GM12875 (cell line): ENCODE measurements around the gene RAVER1.
"Not testable (repeated sequence)": the region's sequence is repeated elsewhere in the genome, so short reads cannot be mapped to it uniquely, and the experiment has no call there.

Source experiments
- H3K4me3 ChIP-seq: one replicate; pipeline ENCODE4 v1.5.1; 2011; ENCODE audit warnings: low read depth, low read length, control low read depth
- CTCF ChIP-seq: IDR thresholded peaks from 2 replicates; pipeline ENCODE4 v1.5.1; 2011; ENCODE audit warnings: low read depth, mild to moderate bottlenecking, control low read depth, inconsistent platforms, low read length, moderate library complexity, borderline replicate concordance; ENCODE audit not compliant: insufficient read depth

RAVER1 gene

GRCh38 chr19:10285393-10285792, 47.9 kb downstream of the RAVER1 start:
- no peak overlapping the region for H3K4me3 ChIP-seq
- TF ChIP-seq CTCF: no peak

- H3K4me3 ChIP-seq: no peak overlapping the region
- TF ChIP-seq CTCF: no peak
Measured at GRCh38 chr19:10284960-10285278, 48.4 kb downstream of the RAVER1 start.

GRCh38 chr19:10284065-10284959, 49.0 kb downstream of the RAVER1 start:
- no peak overlapping the region for H3K4me3 ChIP-seq
- no peak for TF ChIP-seq CTCF

GRCh38 chr19:10283301-10284064, 49.8 kb downstream of the RAVER1 start:
- no peak for TF ChIP-seq CTCF
- no peak overlapping the region for H3K4me3 ChIP-seq

- not testable (repeated sequence) for H3K4me3 ChIP-seq
Measured at GRCh38 chr19:10282043-10282442, 51.3 kb downstream of the RAVER1 start.

DNA sequence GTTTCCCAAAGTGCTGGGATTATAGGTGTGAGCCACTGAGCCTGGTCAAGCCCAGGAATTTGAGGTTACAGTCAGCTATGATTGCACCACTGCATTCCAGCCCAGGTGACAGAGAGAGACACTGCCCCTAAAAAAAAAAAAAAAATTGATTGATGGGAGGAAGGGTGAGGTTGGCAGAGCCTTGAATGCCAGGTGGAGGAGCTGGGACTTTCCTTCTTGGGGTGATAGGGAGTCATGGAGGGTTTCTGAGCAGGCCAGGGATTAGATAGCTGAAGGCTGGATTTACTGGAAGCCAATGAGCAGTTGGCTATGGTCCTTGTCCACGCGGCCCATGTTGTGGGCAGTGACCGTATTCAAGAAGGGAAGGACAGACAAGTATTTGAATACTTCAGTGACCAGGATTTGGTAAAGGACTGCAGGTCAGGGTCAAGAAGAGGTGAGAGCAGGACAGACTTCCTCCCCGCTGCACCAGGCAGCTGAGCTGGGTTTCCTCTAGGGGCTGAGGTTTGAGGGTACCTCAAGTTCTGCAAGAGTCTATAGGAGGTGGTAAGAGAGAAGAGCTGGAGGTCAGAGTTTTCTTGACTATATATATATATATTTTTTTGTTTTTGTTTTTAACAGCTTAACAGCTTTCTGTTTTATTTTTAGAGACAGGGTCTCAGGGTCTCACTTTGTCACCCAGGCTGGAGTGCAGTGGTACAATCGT, 53.4 kb downstream of the RAVER1 start:
- TF ChIP-seq CTCF: no peak
- H3K4me3 ChIP-seq: no peak overlapping the region

DNA sequence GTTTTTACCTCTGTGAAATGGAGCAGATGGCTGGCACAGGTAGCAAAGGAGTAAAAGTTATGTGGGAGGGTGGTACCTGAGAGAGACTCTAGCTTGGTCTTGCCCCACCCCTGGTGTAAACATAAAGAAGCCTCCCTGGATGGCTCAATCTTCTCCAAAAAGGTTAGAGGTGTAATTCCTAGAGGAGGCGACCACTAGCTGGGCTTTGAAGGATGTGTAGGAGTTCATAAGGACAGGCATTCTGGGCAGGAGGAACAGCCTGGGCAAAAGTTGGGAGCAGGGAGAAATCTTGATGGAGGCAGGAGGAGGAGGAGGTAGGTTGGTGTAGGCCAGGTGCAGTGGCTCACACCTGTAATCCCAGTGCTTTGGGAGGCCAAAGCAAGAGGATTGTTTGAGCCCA, 54.4 kb downstream of the RAVER1 start:
- TF ChIP-seq CTCF: no peak
- no peak overlapping the region for H3K4me3 ChIP-seq
